Naive B cell (primary cell): ENCODE data around the gene NPY4R. TPM values are rescaled to one million over a fixed set of nuclear protein-coding genes. Genes with fewer than 3 reads are reported as not detected.
"Not testable (repeated sequence)": the region's sequence is repeated elsewhere in the genome, so short reads cannot be mapped to it uniquely, and the experiment has no call there.

Source experiments
- ATAC-seq, 2 donors: fragments of 150-1000 bp; cut with Tn5 transposase; 2 replicates each; pipeline ENCODE4 v1.10.0; 2021; ENCODE audit warnings: low read depth in 2 of 2, mild to moderate bottlenecking in 2 of 2, moderate library complexity in 2 of 2
- DNase-seq: peaks from one replicate; pipeline ENCODE4 v3.0.0; 2022
- H3K27ac Mint-ChIP-seq, 6 donors: one replicate each; pipeline ENCODE4 v1.8.0; 2020 to 2022; ENCODE audit warnings: mild to moderate bottlenecking in 6 of 6, mixed read lengths in 6 of 6, moderate library complexity in 5 of 6, inconsistent platforms in 2 of 6
- H3K27me3 Mint-ChIP-seq, 3 donors: one replicate each; pipeline ENCODE4 v1.8.0; 2021 to 2022; ENCODE audit warnings: mixed read lengths in 3 of 3, mild to moderate bottlenecking in 1 of 3
- H3K36me3 Mint-ChIP-seq, 2 donors: one replicate each; pipeline ENCODE4 v1.8.0; 2020 to 2022; ENCODE audit warnings: mixed read lengths in 2 of 2, inconsistent platforms in 1 of 2, mild to moderate bottlenecking in 1 of 2
- H3K4me1 Mint-ChIP-seq, 3 donors: one replicate each; pipeline ENCODE4 v1.8.0; 2020 to 2022; ENCODE audit warnings: mixed read lengths in 3 of 3, inconsistent platforms in 1 of 3, mild to moderate bottlenecking in 1 of 3, moderate library complexity in 1 of 3
- H3K4me3 Mint-ChIP-seq, 8 donors: one replicate each; pipeline ENCODE4 v1.8.0; 2020 to 2022; ENCODE audit warnings: mild to moderate bottlenecking in 8 of 8, mixed read lengths in 8 of 8, moderate library complexity in 8 of 8, inconsistent platforms in 2 of 8
- H3K9me3 Mint-ChIP-seq, 7 donors: one replicate each; pipeline ENCODE4 v1.8.0; 2020 to 2022; ENCODE audit warnings: mixed read lengths in 7 of 7, mild to moderate bottlenecking in 5 of 7, inconsistent platforms in 2 of 7, moderate library complexity in 1 of 7
- polyA plus RNA-seq, 6 donors: library from polyadenylated mRNA; unstranded; fragments of 300-500 nt; fragmentation: Illumina TruSeq; gene quantifications; one replicate each; pipeline ENCODE4 v1.2.3, GENCODE V29; 2021; ENCODE audit warnings: low read depth in 6 of 6

NPY4R gene
- polyA plus RNA-seq, 6 donors from 2014 or later = not detected

- not testable (repeated sequence) for H3K36me3 Mint-ChIP-seq, DNase-seq, H3K27ac Mint-ChIP-seq, H3K4me1 Mint-ChIP-seq, ATAC-seq, H3K4me3 Mint-ChIP-seq, H3K27me3 Mint-ChIP-seq, H3K9me3 Mint-ChIP-seq
These were observed 23.0 kb downstream of the NPY4R start for GRCh38 chr10:46442706-46443275.

- H3K27ac Mint-ChIP-seq, H3K36me3 Mint-ChIP-seq, DNase-seq, ATAC-seq, H3K4me1 Mint-ChIP-seq, H3K27me3 Mint-ChIP-seq, H3K9me3 Mint-ChIP-seq, H3K4me3 Mint-ChIP-seq: not testable (repeated sequence)
These were observed 23.9 kb downstream of the NPY4R start for GRCh38 chr10:46441837-46442278.

GRCh38 chr10:46440942-46441341, 24.8 kb downstream of the NPY4R start:
- not testable (repeated sequence) for H3K4me3 Mint-ChIP-seq, ATAC-seq, H3K27ac Mint-ChIP-seq, H3K27me3 Mint-ChIP-seq, H3K9me3 Mint-ChIP-seq, H3K4me1 Mint-ChIP-seq, DNase-seq, H3K36me3 Mint-ChIP-seq

GRCh38 chr10:46423550-46423949, 42.2 kb downstream of the NPY4R start:
- not testable (repeated sequence) for H3K4me1 Mint-ChIP-seq, H3K4me3 Mint-ChIP-seq, H3K27me3 Mint-ChIP-seq, H3K27ac Mint-ChIP-seq, H3K9me3 Mint-ChIP-seq, H3K36me3 Mint-ChIP-seq, DNase-seq, ATAC-seq

GRCh38 chr10:46419570-46420379, 46.0 kb downstream of the NPY4R start:
- not testable (repeated sequence) for ATAC-seq, DNase-seq, H3K4me1 Mint-ChIP-seq, H3K27me3 Mint-ChIP-seq, H3K27ac Mint-ChIP-seq, H3K36me3 Mint-ChIP-seq, H3K4me3 Mint-ChIP-seq, H3K9me3 Mint-ChIP-seq

- ATAC-seq = not testable (repeated sequence)
These were observed 47.5 kb downstream of the NPY4R start for GRCh38 chr10:46418283-46418682.

GRCh38 chr10:46415291-46415690, 50.5 kb downstream of the NPY4R start:
- DNase-seq, H3K4me1 Mint-ChIP-seq, H3K9me3 Mint-ChIP-seq, H3K27ac Mint-ChIP-seq, H3K4me3 Mint-ChIP-seq, H3K36me3 Mint-ChIP-seq, ATAC-seq, H3K27me3 Mint-ChIP-seq: not testable (repeated sequence)

More at GRCh38 chr10:46418283-46418682, 47.5 kb downstream of the NPY4R start:
- not testable (repeated sequence) for H3K36me3 Mint-ChIP-seq, DNase-seq, H3K4me1 Mint-ChIP-seq, H3K4me3 Mint-ChIP-seq, H3K27ac Mint-ChIP-seq, H3K27me3 Mint-ChIP-seq, H3K9me3 Mint-ChIP-seq

- not testable (repeated sequence) for H3K4me3 Mint-ChIP-seq, ATAC-seq, H3K4me1 Mint-ChIP-seq, H3K27ac Mint-ChIP-seq, DNase-seq, H3K27me3 Mint-ChIP-seq, H3K36me3 Mint-ChIP-seq, H3K9me3 Mint-ChIP-seq
These were observed 53.1 kb downstream of the NPY4R start for GRCh38 chr10:46412665-46413064.

- H3K27ac Mint-ChIP-seq, DNase-seq, ATAC-seq, H3K4me3 Mint-ChIP-seq, H3K36me3 Mint-ChIP-seq, H3K9me3 Mint-ChIP-seq, H3K4me1 Mint-ChIP-seq, H3K27me3 Mint-ChIP-seq: not testable (repeated sequence)
These were observed 54.6 kb downstream of the NPY4R start for GRCh38 chr10:46411123-46411522.

Other genes starting within 250 kb of the NPY4R start
- gene ANTXRL, start 179.0 kb downstream of the NPY4R start, polyA plus RNA-seq = not detected
- gene ANXA8L1, start 90.2 kb downstream of the NPY4R start, polyA plus RNA-seq = not detected
- gene GPRIN2, start 90.7 kb upstream of the NPY4R start, polyA plus RNA-seq = not detected
- gene SYT15, start 113.2 kb upstream of the NPY4R start, polyA plus RNA-seq = under 1 TPM in 4 of 6 donors, not detected in 2; 0.06 to 0.36 (median 0.07) TPM